BLaER1 (cell line): ENCODE data around the gene SUMO4.

Source experiments
- H3K27ac ChIP-seq: shearing (Covaris generic); formaldehyde crosslinking; 2 replicates; pipeline ENCODE4 v1.8.1; 2022
- H3K27me3 ChIP-seq: shearing (Covaris generic); formaldehyde crosslinking; 2 replicates; pipeline ENCODE4 v1.8.1; 2022
- H3K36me3 ChIP-seq: shearing (Covaris generic); formaldehyde crosslinking; 2 replicates; pipeline ENCODE4 v1.8.1; 2022
- H3K4me1 ChIP-seq: shearing (Covaris generic); formaldehyde crosslinking; 2 replicates; pipeline ENCODE4 v1.8.1; 2022
- H3K4me2 ChIP-seq: shearing (Covaris generic); formaldehyde crosslinking; 2 replicates; pipeline ENCODE4 v1.8.1; 2022
- H3K4me3 ChIP-seq: shearing (Covaris generic); formaldehyde crosslinking; 2 replicates; pipeline ENCODE4 v1.8.1; 2022
- H3K9ac ChIP-seq: shearing (Covaris generic); formaldehyde crosslinking; 2 replicates; pipeline ENCODE4 v1.8.1; 2022
- H3K9me3 ChIP-seq: shearing (Covaris generic); formaldehyde crosslinking; 2 replicates; pipeline ENCODE4 v1.8.1; 2022
- H4K20me1 ChIP-seq: shearing (Covaris generic); formaldehyde crosslinking; 2 replicates; pipeline ENCODE4 v1.8.1; 2022
- Cebpa-rat ChIP-seq: shearing (Covaris generic); IDR thresholded peaks from 2 replicates; pipeline ENCODE4 v1.8.1; 2022

Gene SUMO4

GRCh38 chr6:149387779-149388512 lies 12.1 kb upstream of the SUMO4 start:
- no peaks in the 10 kb centered on the region for H4K20me1 ChIP-seq
- H3K27me3 ChIP-seq = no peaks in the 10 kb centered on the region
- H3K4me2 ChIP-seq = no peak overlapping the region
- no peak overlapping the region for H3K4me3 ChIP-seq
- H3K4me1 ChIP-seq = no peaks in the 10 kb centered on the region
- H3K36me3 ChIP-seq = peaks cover 70% of the 10 kb centered on the region
- no peak overlapping the region for H3K9ac ChIP-seq
- H3K27ac ChIP-seq = no peak overlapping the region
- TF ChIP-seq Cebpa-rat = no peak
- H3K9me3 ChIP-seq = peaks cover 45% of the 10 kb centered on the region

GRCh38 chr6:149389509-149390297 lies 10.4 kb upstream of the SUMO4 start:
- no peak for TF ChIP-seq Cebpa-rat
- Histone ChIP-seq H3K36me3 (peaks cover 69% of the 10 kb centered on the region), H3K4me1 (no peaks in the 10 kb centered on the region), H3K9ac (no peak overlapping the region), H3K27me3 (no peaks in the 10 kb centered on the region), H4K20me1 (no peaks in the 10 kb centered on the region), H3K27ac (no peak overlapping the region), H3K4me2 (no peak overlapping the region), H3K9me3 (peaks cover 40% of the 10 kb centered on the region), H3K4me3 (no peak overlapping the region)

- Histone ChIP-seq H3K27me3 (no peaks in the 10 kb centered on the region), H3K4me2 (no peak overlapping the region), H3K9me3 (peaks cover 20% of the 10 kb centered on the region), H3K4me1 (no peaks in the 10 kb centered on the region), H3K36me3 (peaks cover 70% of the 10 kb centered on the region), H4K20me1 (no peaks in the 10 kb centered on the region), H3K4me3 (no peak overlapping the region), H3K27ac (no peak overlapping the region), H3K9ac (no peak overlapping the region)
- no peak for TF ChIP-seq Cebpa-rat
Measured at GRCh38 chr6:149392093-149392492, 8.0 kb upstream of the SUMO4 start.

- Histone ChIP-seq H3K9me3 (peaks cover 15% of the 10 kb centered on the region), H3K4me2 (no peak overlapping the region), H3K27me3 (no peaks in the 10 kb centered on the region), H3K27ac (no peak overlapping the region), H3K9ac (no peak overlapping the region), H3K36me3 (peaks cover 71% of the 10 kb centered on the region), H3K4me1 (no peaks in the 10 kb centered on the region), H3K4me3 (no peak overlapping the region), H4K20me1 (no peaks in the 10 kb centered on the region)
- TF ChIP-seq Cebpa-rat = no peak
Measured at GRCh38 chr6:149392535-149392934, 7.5 kb upstream of the SUMO4 start.

- TF ChIP-seq Cebpa-rat = no peak
- H3K4me3 ChIP-seq = no peak overlapping the region
- H3K9me3 ChIP-seq = peaks cover 11% of the 10 kb centered on the region
- H3K36me3 ChIP-seq = peaks cover 71% of the 10 kb centered on the region
- H3K9ac ChIP-seq = no peak overlapping the region
- H4K20me1 ChIP-seq = no peaks in the 10 kb centered on the region
- H3K4me1 ChIP-seq = no peaks in the 10 kb centered on the region
- no peak overlapping the region for H3K27ac ChIP-seq
- no peaks in the 10 kb centered on the region for H3K27me3 ChIP-seq
- H3K4me2 ChIP-seq = no peak overlapping the region
Measured at GRCh38 chr6:149393002-149393679, 6.9 kb upstream of the SUMO4 start.

- no peak overlapping the region for H3K4me3 ChIP-seq
- H4K20me1 ChIP-seq = no peaks in the 10 kb centered on the region
- peaks cover 77% of the 10 kb centered on the region for H3K36me3 ChIP-seq
- H3K27ac ChIP-seq = no peak overlapping the region
- H3K27me3 ChIP-seq = no peaks in the 10 kb centered on the region
- H3K4me2 ChIP-seq = no peak overlapping the region
- no peak overlapping the region for H3K9ac ChIP-seq
- H3K4me1 ChIP-seq = no peaks in the 10 kb centered on the region
- H3K9me3 ChIP-seq = peaks cover 11% of the 10 kb centered on the region; the same call in 1 of the 2 replicates
- no peak for TF ChIP-seq Cebpa-rat
Measured at GRCh38 chr6:149395185-149395584, 4.9 kb upstream of the SUMO4 start.

- TF ChIP-seq Cebpa-rat = no peak
- Histone ChIP-seq H4K20me1 (no peaks in the 10 kb centered on the region), H3K36me3 (peaks cover 82% of the 10 kb centered on the region), H3K9me3 (peaks cover 9% of the 10 kb centered on the region; the same call in 1 of the 2 replicates), H3K4me1 (no peaks in the 10 kb centered on the region), H3K27ac (no peak overlapping the region), H3K27me3 (no peaks in the 10 kb centered on the region), H3K4me3 (no peak overlapping the region), H3K9ac (no peak overlapping the region), H3K4me2 (no peak overlapping the region)
Measured at GRCh38 chr6:149397384-149397783, 2.7 kb upstream of the SUMO4 start.

GRCh38 chr6:149403534-149403933 lies 3.5 kb downstream of the SUMO4 start:
- H3K9ac ChIP-seq = no peak overlapping the region
- H3K36me3 ChIP-seq = peaks cover 72% of the 10 kb centered on the region
- H3K4me1 ChIP-seq = no peaks in the 10 kb centered on the region
- no peak overlapping the region for H3K4me3 ChIP-seq
- no peak for TF ChIP-seq Cebpa-rat
- no peak overlapping the region for H3K27ac ChIP-seq
- H3K4me2 ChIP-seq = no peak overlapping the region
- 0 out of 2 replicates have a peak, but pooled peaks cover 5% of the 10 kb centered on the region for H3K9me3 ChIP-seq
- no peaks in the 10 kb centered on the region for H3K27me3 ChIP-seq
- H4K20me1 ChIP-seq = no peaks in the 10 kb centered on the region

- H3K36me3 ChIP-seq = peaks cover 69% of the 10 kb centered on the region
- H3K4me2 ChIP-seq = no peak overlapping the region
- H3K4me3 ChIP-seq = no peak overlapping the region
- H4K20me1 ChIP-seq = no peaks in the 10 kb centered on the region
- no peak for TF ChIP-seq Cebpa-rat
- H3K27ac ChIP-seq = no peak overlapping the region
- H3K27me3 ChIP-seq = no peaks in the 10 kb centered on the region
- no peak overlapping the region for H3K9ac ChIP-seq
- H3K9me3 ChIP-seq = no peaks in the 10 kb centered on the region
- H3K4me1 ChIP-seq = no peaks in the 10 kb centered on the region
Measured at GRCh38 chr6:149405823-149406765, 6.0 kb downstream of the SUMO4 start.
